Glomerular visceral epithelial cell (primary cell): Measurements from ENCODE around the gene CHST13.
A peak's percentile ranks its signal among the peaks of the same experiment; 100 is the strongest.

Experiments used
- DNase-seq: peaks from one replicate; pipeline ENCODE4 v3.0.0-alpha.2; 2016; ENCODE audit errors: extremely low spot score

The CHST13 gene

DNA sequence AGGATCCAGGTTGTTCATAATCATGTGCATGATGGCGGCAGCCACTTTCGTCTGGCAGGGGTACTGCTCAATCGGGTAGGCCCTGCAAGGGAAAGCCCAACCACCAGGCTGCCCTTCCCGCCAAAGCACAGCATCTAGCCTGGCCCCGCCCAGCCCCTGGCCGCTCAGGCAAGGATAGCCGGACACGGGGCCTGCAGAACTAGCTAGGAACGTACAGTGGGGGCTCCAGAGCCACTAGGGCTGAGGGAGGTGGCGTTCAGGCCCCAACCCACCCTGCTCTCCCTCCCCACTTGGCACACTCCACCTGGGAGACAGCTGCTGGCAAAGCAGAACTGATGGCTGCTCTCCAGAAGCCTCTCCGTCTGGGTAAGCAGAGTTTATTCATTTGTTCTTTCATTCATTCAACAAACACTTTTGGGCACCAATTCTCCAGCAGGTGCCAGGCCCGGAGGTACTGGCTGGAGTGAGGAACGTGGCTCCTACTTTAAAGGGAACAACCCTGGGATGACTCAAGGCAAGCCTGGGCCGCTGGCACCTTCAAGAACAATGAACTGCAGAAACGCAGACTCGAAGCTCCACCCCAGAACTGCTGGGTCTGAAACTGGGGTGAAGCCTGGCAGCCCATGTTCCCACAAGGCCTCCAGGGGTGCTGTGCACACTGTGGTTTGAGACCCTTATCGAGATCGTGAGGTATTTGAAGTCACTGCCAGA is 14.2 kb upstream of the CHST13 start:
- DNase-seq: no peak

DNA sequence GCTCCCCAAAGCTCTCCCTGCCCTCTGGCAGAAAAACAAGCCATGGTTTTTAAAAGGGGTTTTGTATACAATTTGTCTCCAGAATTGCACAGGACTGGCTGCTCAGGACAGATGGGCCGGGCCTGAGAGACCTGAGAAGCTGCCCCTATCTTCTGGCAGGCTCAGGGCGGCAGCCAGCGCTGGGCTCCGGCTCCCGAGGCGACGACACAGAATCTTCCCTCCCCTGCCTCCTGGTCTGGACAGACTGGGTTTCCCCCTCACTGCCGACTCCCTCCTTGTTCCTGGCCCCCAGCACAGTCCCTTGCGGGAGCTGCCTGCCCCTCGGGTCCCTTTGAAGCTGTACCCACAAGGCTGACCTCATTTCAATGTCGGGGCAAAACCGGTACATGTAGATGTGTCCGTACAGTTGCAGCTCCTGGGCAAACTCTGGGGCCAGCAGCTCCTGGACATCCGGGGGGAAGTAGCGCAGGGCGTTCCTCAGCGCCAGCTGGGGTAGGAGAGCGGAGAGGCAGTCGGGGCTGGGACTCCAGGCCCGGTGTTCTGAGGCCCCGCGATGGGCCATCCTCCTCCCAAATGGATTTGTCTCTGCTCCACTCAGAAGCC is 13.5 kb upstream of the CHST13 start:
- DNase-seq: no peak

DNA sequence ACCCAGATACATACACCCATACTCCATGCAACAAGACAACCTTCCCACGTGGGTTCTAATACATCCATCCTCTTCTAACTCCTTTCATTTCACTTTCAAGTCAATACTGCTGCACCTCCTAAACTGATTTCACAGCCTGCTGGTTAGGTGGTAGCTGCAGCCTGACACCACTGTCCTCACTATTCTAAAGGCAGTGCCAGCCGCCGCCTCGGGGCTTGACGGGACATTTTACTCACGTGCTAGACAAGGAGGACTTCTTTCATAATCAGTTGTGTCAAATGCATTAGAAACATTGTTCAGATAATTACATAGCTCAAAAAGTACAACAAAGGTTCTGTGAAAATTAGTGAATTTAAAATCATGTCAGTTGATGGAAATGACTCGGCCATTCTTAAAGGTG is 12.7 kb upstream of the CHST13 start:
- DNase-seq: no peak

DNA sequence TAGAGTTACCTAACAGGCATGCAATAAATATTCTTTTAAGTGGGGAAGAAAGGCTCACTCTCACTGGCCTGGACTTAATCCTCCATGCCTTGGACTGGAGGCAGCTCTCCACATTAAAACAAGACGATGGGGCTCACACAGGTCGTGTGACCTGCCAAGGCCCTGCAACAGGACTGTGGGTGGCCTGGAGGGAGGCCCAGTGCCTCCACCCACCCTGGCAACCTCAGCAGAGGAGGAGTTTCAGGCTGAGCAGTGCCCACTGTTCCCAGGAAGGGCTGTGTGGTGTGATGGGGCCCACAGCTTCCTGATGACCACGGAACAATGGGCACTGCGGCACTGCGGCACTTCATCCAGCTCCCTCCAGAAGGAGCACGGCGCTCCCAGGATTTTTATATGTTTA is 11.9 kb upstream of the CHST13 start:
- no peak for DNase-seq

DNA sequence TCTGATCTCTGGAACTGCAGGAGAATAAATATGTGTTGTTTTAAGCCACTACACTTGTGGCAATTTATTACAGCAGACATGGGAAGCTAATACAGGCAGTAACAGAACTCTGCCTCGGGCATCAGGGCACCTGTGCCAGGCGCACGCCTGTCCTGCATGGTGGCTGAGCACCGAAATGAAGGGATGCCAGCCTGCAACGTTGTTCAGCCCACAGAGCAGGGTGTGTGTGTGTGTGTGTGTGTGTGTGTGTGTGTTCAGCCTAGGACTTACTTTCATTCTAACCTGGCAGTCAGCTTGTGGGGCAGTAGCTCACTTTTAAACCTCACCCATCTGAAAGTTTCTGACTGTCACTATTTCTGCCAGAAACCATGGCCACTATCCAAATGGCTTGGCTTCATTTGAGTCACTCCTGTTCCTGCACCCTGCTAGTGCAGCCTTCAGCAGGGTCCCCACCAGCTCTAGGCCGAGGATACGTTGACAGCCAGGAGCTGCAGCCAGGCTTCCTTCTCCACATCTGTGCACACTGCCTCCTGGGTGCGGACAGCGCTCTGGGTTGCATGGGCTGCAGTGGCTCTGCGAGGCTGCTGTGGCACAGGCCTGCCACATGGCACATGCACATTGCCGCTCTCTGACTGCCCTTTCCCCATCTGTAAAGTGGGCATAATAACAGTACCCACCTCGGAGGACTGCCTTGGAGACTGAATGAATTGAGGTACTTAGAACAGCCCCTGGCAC is 10.9 kb upstream of the CHST13 start:
- no peak for DNase-seq

DNA sequence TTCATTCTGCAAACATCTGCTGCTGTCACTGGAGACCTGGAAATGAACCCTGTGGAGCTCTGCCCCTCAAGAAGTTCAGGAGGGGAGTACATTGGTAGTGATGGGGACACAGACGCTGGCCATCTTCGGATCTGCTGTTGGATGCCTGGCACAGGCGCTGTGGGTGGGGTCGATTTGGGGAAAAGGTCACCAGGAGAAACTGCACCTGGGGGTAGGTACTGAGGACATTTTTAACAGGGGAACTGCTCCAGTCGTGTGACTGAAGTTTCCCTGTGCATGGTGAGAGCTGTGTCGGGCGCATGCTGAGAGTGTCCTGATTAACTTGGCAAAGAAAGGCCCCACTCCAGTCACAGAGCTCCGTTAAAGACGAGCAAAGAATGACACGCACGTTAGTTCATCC is 9.8 kb upstream of the CHST13 start:
- DNase-seq: no peak

DNA sequence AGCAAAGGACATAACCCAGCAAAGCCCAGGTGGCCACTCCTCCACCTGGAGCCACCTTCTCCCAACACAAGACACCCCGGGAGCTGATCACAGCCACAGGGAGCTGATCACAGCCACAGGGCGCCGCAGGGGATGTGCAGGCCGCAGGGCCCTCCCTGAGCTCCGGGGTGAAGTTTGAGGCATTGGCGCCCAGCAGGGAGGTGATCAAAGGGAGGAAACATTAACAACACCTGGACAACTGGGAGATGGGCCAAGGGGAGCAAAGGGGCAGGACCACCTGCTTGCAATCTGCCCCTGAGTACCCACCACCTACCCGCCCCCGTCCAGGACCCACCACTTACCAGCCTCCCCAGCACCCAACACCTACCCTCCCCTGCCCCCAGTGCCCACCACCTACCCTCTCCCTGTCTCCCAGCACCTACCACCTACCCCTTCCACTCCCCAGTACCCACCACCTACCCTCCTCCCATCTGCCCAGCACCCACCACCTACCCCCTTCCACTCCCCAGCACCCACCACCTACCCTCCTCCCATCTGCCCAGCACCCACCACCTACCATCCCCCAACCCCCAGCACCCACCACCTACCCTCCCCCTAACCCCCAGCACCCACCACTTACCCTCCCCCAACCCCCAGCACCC is 8.8 kb upstream of the CHST13 start:
- DNase-seq: no peak

DNA sequence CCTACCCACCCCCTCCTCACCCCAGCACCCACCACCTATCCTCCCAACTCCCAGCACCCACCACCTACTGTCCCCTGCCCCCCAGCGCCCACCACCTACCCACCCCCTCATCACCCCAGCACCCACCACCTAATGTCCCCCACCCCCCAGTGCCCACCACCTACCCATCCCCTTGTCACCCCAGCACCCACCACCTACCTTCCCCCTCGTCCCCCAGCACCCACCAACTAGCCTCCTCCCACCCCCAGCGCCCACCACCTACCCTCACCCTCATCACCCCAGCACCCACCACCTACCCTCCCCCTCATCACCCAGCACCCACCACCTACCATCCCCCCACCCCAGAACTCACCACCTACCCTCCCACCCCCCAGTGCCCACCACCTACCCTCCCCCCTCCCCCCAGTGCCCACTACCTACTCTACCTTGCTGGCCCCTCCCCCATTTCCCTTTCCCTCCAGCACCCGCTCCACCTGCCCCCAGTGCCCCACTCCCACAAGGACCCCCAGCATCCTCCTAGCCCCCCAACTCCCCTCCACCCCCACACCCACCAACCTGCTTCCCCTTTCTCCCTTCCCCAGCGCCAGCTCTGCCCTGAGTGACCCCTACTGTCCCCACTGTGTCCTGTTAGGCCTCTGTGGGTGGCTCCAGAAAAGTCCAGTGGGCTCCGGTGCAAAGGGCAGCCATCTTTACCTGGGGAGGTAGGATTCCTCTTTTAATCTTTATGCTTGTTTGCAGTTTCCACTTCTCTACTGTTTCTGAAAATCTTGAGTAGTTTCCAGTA is 7.6 kb upstream of the CHST13 start:
- no peak for DNase-seq

DNA sequence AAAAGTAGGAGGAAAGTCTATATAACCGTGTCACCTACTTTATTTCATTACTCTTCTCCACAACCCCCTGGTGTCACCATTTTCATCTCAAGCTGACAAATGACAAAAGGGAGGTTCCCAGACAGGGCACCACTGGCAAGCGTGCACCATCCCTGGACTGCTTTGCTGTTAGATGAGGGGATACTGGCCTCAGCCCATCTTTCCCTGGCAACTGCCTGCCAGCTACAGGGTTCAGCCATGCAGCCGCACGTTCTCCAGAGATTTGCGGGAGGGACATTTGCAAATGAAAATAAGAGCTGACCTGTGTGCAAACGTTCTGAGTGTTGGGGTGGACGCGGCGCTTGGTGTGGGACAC is 7.0 kb upstream of the CHST13 start:
- DNase-seq: no peak

DNA sequence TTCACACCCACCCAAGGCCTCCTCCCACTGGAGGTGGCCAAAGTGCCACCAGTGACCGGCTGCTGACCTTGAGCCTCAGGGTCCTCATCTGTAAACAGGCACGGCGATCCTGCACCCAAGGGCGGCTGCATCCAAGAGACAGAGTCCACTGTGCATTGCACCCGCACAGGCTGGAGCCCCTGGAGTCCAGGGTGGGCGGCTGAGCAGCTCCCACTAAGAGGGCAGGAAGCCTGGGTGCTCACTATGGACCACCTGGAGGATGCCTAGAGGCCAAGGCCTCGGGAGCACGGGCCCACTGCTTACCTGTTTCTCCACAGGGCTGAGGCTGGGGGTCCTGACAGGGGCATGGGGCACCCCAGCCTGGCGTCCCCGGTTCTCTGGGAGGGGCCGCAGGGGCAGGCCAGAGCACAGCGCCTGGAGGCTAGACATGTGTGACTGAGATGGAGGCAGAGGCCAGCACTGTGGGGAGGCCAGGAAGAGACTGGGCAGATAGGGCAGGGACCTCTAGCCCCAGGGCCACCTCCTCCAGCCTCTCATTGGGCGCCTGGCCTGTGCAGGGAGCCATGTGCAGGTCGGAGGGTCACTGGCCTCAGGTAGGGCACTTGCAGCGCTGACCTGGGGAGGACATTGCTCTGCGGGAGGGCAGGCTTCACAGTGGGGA is 6.5 kb upstream of the CHST13 start, which contains the start of gene UROC1:
Gene UROC1, minus strand, starts transcription at position 483 of the 661 bp plus-strand sequence. Its CDS starts 54 bp downstream, at position 429.
- DNase-seq: no peak

DNA sequence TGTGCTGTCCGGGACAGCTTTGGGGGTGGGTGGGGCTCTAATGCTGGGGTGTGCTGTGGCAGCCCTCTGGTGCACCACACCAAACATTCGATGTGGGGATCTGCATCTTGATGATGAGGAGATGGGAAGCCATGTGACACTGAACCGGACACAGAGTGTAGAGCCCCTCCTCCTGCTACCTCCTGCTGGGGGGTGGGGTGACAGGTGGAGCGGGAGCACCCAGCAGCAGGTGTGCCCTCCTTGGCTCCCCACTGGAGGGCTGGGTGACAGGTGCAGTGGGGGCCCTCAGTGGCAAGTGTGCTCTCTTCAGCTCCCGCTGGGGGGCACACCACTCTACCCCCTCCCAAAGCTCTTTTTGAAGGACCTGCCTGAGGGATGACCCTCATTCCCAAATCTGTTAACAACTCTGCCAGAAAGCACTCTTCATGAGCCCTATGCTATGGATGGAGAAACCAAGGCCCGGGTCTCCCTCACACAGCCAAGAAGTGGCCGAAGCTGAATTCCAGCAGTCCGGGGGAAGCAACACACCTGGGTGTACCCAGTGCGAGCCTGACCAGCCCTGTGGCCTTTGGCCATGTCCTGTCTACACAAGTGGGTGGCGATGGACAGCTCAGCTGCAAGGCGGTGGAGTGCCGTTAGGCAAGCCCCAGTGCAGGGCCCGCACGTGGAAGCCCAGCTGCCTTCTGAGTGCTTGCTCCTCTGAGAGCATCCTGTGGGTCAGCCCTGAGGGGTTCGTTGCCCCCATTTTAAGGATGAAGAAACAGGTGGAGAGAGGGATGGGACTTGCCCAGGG is 5.8 kb upstream of the CHST13 start:
- DNase-seq: no peak

DNA sequence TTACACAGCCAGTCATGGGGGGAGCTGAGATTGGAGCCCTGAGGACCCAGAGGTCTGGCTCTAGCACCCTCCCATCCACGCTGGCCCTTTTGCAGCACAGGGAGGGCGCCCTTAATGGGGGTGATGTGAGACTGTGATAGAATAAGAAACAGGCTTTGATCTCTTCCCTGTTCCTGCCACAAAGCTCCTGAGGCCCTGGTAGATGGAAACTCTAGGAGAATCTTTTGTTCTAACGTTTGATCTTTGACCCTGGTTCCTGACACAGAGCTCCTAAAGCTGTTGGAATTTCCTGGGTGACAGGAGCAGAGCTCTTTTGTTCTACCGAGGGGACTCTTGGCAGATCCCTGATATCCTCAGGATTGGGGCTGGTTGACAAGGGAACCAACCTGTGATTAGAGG is 5.2 kb upstream of the CHST13 start:
- DNase-seq: no peak

DNA sequence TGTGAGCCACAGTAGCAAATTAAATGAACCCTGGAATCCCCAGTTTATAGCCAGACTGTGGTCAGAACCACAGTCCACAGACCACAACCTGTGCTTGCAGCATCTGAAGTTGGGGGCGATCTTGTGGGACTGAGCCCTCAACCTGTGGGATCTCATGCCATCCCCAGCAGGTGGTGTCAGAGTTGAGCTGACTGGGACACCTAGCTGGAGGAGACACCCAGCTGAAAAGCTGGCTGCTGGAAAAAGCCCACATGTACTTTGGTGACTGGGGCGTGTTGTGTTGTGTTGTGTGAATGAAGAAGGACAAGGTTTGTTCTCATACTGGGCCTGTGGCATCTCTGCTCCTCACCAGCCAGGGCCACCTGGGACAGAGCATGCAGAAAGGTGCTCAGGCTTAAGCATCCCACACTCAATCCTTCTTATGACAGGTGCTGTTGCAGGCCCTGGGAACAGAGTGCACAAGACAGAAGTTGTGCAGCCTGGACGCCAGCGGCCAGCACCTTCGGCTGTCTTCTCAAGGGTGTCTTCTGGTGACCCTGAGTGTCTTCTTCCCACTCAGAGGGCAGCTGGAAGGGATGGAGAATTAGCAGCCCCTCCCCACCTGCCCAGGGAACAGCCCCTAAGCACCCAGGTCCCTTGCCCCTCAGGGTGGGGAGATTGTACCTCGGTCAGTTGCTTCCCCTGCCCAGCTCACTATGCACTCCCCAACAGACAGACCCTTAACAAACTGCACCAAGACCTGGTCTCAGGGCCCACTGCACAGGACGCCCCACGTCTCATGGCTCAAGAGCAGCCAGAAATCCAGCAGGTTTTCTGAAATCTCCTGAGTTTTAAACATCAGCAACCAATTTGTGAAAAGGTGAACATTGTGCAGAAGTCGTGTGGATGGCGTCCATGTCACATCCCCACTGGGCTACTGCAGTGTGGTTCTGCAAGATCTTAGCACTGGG is 4.2 kb upstream of the CHST13 start:
- DNase-seq: no peak

DNA sequence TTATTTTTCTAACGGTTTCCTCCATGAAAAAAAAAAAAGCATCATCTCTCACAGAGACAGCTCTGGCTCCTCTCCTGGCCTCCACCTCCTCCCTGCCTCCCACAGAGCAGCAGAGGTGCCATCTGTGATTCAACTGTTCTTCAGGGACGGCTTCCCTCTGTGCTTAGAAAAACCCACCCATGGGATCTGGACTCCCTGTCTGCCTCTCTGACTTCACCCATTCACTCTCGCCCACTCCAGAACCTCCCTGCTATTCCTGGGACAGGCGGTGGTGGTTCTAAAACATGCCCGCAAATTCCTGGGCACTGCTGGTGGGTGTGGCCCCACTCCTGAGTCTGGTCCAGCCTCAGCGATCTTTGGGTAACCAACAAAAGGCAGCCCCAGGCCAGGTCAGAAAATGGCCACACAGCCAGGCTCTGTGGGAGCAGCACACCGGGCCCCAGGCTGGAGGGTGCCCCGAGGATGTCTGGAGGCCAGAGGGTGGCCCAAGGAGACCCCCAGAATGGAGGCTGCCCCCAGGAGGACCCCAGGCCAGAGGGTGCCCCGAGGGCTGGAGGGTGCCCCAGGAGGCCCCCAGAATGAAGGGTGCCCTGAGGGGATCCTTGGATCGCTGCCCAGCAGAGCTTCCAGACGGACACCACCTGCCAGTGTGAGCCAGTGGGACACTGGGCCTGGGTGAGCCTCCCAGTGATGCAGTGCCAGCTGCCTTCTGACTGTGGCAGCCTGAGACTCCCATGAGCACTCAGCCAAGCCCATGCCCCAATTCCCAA is 2.6 kb upstream of the CHST13 start:
- no peak for DNase-seq

DNA sequence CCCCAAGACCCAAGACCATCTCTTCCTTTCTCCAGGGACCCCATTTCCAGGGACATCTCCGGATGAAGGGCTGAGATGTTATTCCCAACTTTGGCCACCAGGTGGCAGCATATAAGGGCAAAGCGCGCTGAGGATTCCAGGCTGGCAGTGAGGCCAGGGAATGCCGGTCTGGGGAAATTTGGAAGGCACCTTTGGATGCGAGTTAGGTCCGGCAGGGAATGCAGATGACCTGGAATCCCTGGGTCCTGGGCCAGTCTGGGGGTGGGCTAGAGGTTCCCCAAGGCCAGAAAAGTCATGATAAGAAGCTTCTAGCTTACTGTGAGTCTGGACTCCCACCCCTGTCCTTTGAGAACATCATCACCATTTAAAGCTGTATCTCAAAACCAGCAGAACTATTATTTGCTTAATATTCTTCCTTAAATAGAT is 1.6 kb upstream of the CHST13 start:
- peak; percentile 49 for DNase-seq

DNA sequence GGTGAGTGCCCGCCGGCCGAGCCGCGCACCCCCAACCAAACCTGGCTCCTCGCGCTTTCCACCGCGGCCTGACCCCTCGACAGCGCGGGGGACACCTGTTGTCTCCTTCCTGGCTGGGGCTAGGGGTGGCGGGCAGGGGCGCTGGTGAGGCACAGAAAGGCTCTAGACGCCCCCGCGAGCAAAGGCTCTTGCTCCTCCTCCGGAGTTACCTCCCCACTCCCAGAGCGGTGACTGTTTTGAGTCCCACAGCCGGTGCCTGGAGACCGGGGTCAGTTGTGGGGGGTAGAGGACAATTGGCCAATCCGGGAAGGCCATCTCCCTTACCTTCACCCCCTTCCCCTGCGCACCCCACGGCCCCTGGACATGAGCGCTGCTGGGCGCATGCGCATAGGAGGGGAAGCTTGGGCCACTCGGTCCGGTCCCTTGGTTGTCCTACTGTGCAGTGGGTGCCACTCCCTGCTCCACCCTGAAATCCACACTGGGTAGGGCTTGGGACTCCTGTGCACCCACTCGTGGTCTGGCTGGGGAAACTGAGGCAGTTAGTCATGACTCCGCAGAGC is 554 bp downstream of the CHST13 start:
- peak; percentile 17 for DNase-seq

DNA sequence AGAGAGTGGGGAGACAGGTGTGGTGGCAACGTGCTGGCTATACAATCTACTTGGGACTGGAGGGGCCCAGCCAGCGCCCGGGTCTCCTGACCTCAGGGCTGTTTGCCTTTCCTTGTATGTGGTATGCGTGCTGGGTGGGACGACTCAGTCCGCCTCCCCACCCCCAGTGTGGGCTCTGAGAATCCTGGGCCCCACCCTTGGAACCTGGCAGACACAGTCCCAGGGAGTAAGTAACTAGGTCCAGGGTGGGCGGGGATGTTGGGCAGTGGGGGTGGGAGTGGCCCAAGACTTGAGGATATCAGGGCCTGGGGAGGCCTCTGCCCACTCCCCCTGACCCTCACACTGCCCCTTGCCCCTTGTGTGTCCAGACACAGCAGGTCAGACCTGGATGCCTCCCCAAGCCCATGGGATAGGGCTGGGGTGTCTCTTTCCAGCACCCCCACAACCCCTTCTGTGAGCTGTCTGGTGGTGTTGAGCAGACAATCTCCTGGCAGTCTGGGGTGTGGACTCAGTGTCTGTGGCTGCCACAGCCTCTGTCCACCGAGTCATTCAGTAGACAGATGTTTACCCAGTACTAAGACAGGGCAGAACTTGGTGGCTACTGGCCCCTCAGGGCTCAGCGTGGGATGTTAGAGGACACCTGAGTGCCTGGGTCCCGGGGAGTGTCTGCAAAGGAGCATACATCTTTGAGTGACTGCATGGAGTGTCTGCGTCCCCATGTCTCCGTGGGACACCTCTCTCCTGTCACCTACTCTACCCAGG is 1.3 kb downstream of the CHST13 start:
- no peak for DNase-seq
